ENCODE results near the gene PRDM4. TPM values are rescaled to one million over a fixed set of nuclear protein-coding genes. Genes with fewer than 3 reads are reported as not detected.

PRDM4 gene
- total and polyA plus RNA-seq, 4 donors = 2.3 to 7.5 (median 5.6) TPM

DNA sequence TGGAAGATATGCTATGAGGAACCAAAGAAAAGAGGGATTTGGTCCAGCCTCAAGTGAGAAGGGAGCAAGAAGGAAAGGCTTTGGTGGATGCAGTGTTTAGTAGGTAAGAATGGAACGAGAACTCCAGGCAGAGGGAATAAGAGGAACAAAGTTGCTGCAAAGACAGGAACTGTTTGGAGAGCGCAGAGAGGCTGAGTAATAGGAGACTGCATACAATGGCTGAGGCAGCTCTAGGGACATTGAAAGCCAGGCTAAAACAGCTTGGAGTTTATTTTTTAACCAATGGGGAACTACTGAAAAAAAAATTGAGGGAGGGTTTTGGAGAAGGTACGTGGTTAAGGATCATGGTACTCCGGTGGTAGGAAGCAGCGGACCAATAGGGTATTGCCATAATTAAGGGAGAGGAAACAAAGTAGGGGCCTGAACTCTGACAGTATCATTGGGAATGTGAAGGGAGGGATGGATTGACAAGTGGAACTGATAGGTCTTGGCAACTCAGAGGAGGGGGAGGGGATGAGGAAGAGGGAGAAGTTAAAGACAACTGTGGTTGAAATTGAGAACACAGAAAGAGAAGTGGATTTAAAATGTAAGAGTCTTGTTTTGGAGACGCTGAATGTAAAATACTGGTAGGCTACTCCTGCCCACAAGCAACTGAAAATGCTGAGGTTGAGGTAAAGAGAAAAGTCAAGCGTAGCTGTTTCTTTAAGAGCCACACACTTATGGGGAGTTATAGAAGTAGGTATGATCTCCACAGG is 18.3 kb upstream of the PRDM4 start:
- H3K9ac ChIP-seq (ENCODE audit: low read depth in 1 of 2, low read length in 2 of 2) = no peak overlapping the region
- no peak overlapping the region for H3K27ac ChIP-seq (ENCODE audit: low read depth in 1 of 2, low read length in 2 of 2)
- TF ChIP-seq JUND (IDR thresholded peaks at IDR 0.05) (no peak), SP1 (IDR thresholded peaks at IDR 0.05) (no peak), HNF4A (conservative IDR thresholded peaks at IDR 0.05) (no peak), TAF1 (conservative IDR thresholded peaks at IDR 0.05) (no peak), FOXA1 (IDR thresholded peaks at IDR 0.05) (no peak)
- TF ChIP-seq, protein P1, sequence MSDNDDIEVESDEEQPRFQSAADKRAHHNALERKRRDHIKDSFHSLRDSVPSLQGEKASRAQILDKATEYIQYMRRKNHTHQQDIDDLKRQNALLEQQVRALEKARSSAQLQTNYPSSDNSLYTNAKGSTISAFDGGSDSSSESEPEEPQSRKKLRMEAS (IDR thresholded peaks at IDR 0.05) = no peak
- no peak overlapping the region for H3K4me3 ChIP-seq (ENCODE audit: low read depth in 1 of 3, low read length in 3 of 3)
- DNase-seq (ENCODE audit: low spot score) = no peak
- H3K27me3 ChIP-seq (ENCODE audit: control insufficient read depth in 4 of 4, insufficient read depth in 4 of 4, low read length in 3 of 4) = peaks cover 0 to 6% (median 4%) of the 10 kb centered on the region in 4 donors
- H3K36me3 ChIP-seq (ENCODE audit: control insufficient read depth in 4 of 4, insufficient read depth in 3 of 4, low read depth in 1 of 4, low read length in 3 of 4) = no peaks in the 10 kb centered on the region
- no peaks in the 10 kb centered on the region for H3K9me3 ChIP-seq (ENCODE audit: control insufficient read depth in 4 of 4, low read length in 3 of 4)
- peaks cover 0 to 6% (median 0%) of the 10 kb centered on the region in 4 donors for H3K4me1 ChIP-seq (ENCODE audit: control insufficient read depth in 4 of 4, insufficient read depth in 4 of 4, low read length in 3 of 4)
- 68% methylated on average over 7 of the region's 7 CpGs for WGBS

DNA sequence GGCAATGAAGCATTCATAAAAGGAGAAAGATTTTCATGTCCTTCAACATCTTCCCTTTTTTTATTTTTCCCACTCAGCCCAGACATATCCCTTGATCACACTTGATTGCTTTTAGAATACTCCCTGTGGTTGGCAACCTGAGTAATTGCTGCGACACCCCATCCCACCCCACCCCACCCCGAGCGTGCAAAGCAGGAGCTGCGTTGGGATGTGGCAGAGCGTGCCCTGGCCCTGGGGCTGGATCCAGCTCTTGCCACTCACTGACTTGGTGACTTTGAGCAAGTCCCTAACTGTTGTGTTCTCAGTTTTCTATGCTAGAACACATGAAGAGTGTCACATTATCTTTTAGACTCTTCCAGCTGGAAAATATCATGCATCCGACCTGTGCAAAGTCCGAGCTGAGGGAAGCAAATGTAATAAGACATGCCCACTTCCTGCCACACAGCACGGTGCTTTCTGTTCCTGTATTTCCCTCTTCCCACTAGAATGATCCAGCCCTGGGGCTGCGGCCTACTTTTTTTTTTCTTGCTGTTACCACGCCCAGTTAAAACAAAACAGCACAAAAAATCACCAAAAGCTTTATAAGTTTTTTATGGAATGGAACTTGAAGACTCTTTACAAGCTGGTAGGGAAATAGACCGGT is 17.6 kb upstream of the PRDM4 start:
- Histone ChIP-seq H3K9me3 (ENCODE audit: control insufficient read depth in 4 of 4, low read length in 3 of 4) (no peaks in the 10 kb centered on the region), H3K27ac (ENCODE audit: low read depth in 1 of 2, low read length in 2 of 2) (no peak overlapping the region), H3K9ac (ENCODE audit: low read depth in 1 of 2, low read length in 2 of 2) (no peak overlapping the region), H3K27me3 (ENCODE audit: control insufficient read depth in 4 of 4, insufficient read depth in 4 of 4, low read length in 3 of 4) (peaks cover 0 to 6% (median 4%) of the 10 kb centered on the region in 4 donors), H3K4me1 (ENCODE audit: control insufficient read depth in 4 of 4, insufficient read depth in 4 of 4, low read length in 3 of 4) (peaks cover 0 to 6% (median 0%) of the 10 kb centered on the region in 4 donors), H3K36me3 (ENCODE audit: control insufficient read depth in 4 of 4, insufficient read depth in 3 of 4, low read depth in 1 of 4, low read length in 3 of 4) (no peaks in the 10 kb centered on the region), H3K4me3 (ENCODE audit: low read depth in 1 of 3, low read length in 3 of 3) (no peak overlapping the region)
- WGBS = 66% methylated on average over 11 of the region's 11 CpGs
- DNase-seq (ENCODE audit: low spot score) = no peak
- no peak for TF ChIP-seq NR2F2 (IDR thresholded peaks at IDR 0.05)
- TF ChIP-seq FOXA2 (IDR thresholded peaks at IDR 0.05) = no peak
- no peak for TF ChIP-seq TAF1 (conservative IDR thresholded peaks at IDR 0.05)
- TF ChIP-seq HNF4A (conservative IDR thresholded peaks at IDR 0.05) = no peak
- TF ChIP-seq, protein P2, sequence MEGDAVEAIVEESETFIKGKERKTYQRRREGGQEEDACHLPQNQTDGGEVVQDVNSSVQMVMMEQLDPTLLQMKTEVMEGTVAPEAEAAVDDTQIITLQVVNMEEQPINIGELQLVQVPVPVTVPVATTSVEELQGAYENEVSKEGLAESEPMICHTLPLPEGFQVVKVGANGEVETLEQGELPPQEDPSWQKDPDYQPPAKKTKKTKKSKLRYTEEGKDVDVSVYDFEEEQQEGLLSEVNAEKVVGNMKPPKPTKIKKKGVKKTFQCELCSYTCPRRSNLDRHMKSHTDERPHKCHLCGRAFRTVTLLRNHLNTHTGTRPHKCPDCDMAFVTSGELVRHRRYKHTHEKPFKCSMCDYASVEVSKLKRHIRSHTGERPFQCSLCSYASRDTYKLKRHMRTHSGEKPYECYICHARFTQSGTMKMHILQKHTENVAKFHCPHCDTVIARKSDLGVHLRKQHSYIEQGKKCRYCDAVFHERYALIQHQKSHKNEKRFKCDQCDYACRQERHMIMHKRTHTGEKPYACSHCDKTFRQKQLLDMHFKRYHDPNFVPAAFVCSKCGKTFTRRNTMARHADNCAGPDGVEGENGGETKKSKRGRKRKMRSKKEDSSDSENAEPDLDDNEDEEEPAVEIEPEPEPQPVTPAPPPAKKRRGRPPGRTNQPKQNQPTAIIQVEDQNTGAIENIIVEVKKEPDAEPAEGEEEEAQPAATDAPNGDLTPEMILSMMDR (IDR thresholded peaks at IDR 0.05; ENCODE audit: low read depth, low read length, missing input control) = no peak
- TF ChIP-seq, protein P3, sequence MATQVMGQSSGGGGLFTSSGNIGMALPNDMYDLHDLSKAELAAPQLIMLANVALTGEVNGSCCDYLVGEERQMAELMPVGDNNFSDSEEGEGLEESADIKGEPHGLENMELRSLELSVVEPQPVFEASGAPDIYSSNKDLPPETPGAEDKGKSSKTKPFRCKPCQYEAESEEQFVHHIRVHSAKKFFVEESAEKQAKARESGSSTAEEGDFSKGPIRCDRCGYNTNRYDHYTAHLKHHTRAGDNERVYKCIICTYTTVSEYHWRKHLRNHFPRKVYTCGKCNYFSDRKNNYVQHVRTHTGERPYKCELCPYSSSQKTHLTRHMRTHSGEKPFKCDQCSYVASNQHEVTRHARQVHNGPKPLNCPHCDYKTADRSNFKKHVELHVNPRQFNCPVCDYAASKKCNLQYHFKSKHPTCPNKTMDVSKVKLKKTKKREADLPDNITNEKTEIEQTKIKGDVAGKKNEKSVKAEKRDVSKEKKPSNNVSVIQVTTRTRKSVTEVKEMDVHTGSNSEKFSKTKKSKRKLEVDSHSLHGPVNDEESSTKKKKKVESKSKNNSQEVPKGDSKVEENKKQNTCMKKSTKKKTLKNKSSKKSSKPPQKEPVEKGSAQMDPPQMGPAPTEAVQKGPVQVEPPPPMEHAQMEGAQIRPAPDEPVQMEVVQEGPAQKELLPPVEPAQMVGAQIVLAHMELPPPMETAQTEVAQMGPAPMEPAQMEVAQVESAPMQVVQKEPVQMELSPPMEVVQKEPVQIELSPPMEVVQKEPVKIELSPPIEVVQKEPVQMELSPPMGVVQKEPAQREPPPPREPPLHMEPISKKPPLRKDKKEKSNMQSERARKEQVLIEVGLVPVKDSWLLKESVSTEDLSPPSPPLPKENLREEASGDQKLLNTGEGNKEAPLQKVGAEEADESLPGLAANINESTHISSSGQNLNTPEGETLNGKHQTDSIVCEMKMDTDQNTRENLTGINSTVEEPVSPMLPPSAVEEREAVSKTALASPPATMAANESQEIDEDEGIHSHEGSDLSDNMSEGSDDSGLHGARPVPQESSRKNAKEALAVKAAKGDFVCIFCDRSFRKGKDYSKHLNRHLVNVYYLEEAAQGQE (IDR thresholded peaks at IDR 0.05) = no peak
- TF ChIP-seq GABPA (IDR thresholded peaks at IDR 0.05 in 1 of 2, conservative IDR thresholded peaks at IDR 0.05 in 1 of 2) = no peak
- no peak for TF ChIP-seq RAD21 (IDR thresholded peaks at IDR 0.05)
- no peak for TF ChIP-seq HNF4G (IDR thresholded peaks at IDR 0.05)
- TF ChIP-seq SP1 (IDR thresholded peaks at IDR 0.05) = no peak
- TF ChIP-seq, protein P1 (IDR thresholded peaks at IDR 0.05) = no peak
- TF ChIP-seq, protein P4, sequence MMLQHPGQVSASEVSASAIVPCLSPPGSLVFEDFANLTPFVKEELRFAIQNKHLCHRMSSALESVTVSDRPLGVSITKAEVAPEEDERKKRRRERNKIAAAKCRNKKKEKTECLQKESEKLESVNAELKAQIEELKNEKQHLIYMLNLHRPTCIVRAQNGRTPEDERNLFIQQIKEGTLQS (IDR thresholded peaks at IDR 0.05) = no peak
- no peak for TF ChIP-seq RXRA (IDR thresholded peaks at IDR 0.05)
- TF ChIP-seq EGR1 (IDR thresholded peaks at IDR 0.05; ENCODE audit: low read depth in 2 of 2) = no peak

All from liver (tissue), 9 donors.